Hindlimb muscle (tissue), 1 donor: ENCODE measurements around the gene WTAP. TPM values are rescaled to one million over a fixed set of nuclear protein-coding genes. Genes with fewer than 3 reads are reported as not detected.
"Not testable (repeated sequence)": the region's sequence is repeated elsewhere in the genome, so short reads cannot be mapped to it uniquely, and the experiment has no call there.

Experiments used
- DNase-seq: peaks from one replicate; pipeline ENCODE4 v3.0.0-alpha.2; 2013
- polyA plus RNA-seq: library from polyadenylated mRNA; unstranded; fragments of 120-200 nt; gene quantifications from one replicate; pipeline ENCODE4 v1.2.1, GENCODE V29; 2013; ENCODE audit not compliant: insufficient read length

The WTAP gene
- 67.6 TPM for polyA plus RNA-seq

DNA sequence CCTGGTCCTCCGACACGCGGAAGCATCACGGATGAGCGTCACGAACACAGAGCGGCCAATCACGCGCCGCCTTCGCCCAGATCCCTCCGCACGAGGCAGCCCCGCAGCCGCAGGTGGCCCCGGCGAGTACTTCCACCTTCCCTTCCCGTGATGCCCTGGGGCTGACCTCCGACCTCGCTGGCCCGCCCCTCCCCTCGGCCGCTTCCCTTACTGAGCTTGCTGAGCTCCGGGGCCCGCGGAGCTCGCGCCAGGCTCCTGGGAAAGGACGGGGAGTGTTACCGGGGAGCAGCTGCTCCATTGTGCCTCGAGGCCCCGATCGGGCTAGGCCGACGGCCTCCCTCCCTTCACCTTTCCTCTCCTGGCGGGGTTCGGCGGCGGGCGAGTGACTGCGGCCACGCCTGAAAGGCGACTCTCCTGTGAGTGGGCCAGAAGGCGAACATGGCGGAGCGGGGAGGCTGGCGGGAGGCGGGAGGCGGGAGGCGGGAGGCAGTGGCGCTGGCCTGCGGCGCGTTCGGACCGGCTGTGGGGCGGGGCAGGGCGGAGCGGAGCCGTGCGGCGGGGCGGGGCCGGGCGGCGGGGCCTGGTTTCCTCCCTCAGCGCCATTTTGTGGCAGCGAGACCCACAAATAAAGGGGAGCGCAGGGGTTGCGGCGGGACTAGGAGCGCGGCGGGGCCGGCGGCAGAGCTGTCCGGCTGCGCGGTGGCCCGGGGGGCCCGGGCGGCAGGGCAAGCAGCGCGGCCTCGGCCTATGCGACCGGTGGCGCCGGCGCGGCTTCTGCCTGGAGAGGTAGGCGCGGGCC lies at the start of gene WTAP:
Gene WTAP (plus strand): TSS at position 589 of the 799 bp plus-strand sequence. CDS start 8,760 bp downstream, outside the sequence.
- peak; percentile 93 for DNase-seq

DNA sequence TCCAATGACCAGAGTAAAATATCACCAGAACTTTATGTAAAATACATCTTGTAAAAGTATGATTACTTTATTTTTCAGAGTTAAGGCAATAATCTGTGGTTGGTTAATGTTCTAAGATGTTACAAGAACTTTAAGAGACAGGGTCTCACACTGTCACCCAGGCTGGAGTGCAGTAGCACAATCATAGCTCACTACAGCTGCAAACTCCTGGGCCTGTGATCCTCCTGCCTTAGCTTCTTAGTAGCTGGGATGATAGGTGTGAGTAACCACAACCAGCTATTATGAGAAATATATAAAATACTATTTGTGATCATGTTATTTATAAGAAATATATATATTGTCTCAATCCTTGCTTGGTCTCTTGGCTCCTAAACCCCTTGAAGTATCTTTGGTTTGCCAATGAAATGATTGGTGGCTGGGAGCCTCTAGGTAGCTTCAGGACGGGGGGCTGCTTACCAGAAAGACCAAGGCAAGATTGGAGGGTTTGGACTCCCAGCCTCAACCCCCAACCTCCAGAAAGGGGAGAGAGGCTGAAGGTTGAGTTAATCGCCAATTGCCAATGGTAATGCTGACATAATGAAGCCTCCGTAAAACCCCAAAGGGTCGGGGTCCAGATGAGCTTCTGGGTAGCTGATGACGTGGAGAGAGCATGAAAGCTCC lies 49.7 kb upstream of the WTAP start:
- no peak for DNase-seq

DNA sequence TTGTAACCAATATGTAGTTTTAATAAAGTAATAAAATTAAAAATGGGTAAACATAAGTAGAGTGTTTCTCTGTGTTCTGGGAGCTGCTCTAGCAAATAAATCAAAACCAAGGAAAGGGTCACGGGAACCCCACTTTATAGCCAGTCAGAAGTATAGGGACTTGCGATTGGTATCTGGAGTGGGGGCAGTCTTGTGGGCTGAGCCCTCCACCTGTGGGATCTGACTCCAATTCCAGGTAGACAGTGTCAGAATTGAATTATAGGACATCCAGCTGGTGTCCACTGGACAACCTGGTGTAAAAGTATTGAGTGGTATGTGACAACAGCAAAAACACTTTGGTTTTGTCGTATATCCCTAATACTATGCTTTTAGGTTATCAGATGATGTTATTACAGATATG lies 48.7 kb upstream of the WTAP start:
- no peak for DNase-seq

DNA sequence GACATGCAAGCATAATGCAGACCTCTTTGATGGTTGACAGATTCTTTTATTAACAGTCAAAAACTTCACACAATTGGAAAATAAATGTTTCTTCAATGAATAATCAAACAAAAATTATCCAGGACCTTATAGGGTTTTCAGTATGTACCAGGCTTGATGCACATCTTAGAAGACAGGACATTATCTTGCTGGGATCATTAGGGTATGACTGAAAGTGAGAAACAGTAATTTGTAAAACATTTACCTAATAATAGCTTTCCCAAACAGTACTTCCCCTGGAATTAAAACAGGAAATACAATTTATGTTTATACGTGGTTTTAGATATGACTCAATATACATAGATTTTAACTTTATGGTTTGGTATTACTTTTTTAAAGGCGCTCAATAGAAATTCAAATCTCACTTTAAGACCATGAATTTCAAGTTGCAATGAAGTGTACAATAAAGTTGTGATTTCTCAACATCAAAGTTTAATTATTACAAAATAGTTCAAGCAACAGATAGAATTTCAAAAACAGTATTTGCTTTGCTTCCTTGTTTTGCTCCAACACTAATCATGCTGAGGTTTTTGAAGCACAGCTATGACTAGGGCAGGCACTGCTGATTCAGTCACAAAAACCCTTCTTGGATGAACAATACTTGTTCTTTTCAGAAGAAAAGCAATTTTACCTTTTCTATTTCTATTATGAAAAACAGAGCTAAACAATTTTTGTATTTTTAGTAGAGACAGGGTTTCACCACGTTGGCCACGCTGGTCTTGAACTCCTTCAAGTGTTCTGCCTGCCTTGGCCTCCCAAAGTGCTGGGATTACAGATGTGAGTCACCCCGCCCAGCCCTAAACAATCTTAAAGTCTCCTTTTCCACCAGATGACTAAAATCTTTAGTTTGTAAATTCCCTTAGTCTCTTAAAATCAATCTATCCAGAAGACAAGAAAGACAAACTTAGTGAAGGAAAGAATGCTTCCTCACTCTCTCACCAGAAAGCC lies 47.9 kb upstream of the WTAP start:
- DNase-seq = no peak

DNA sequence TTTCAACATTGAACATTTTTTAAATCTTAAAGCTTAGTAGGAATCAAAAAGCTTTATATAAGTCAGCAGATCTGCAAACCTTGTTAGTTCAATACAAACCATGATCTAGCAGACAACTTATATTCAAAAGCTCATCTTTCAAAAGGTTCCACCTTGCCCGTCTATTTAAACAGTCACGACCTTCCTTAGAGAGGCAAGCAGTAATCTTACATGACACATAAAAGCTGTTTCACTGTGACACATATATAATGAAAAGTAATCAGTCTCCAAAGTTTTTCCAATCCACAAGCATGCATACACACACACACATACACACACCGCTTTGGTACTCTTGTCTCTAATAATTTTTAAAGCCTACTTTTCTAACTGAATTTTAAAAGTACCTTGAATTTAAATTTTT lies 47.2 kb upstream of the WTAP start:
- no peak for DNase-seq

DNA sequence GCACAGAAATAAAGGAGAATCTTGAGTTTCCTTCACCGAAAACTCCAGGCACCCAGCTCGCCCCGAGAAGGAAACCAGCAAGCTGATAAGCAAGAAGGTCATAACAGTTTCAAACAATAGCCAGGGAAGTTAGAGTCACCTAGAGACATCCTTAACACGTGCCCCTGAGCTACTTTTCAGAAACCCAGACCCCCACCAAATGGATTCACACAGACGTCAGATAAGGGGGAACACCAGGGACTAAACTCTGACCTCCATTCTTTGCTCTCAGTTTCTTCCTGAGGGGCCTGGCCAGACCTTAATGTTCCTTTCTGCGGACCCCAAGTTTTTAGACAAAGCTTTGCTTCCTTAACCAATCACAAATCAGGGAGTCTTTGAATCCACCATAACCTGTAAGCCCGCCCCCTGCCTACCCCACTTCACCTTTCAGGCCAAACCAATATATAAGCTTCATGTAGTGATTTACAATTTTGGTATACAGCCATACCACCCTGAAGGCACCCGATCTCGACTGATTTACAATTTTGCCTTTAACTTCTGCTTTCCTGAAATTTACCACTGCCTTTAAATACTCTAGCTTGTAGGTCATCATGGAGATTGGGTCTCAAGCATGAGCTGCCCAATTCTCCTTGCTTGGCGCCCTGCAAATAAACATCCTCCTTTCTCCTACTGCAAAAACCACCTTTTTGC lies 46.0 kb upstream of the WTAP start:
- DNase-seq = no peak

DNA sequence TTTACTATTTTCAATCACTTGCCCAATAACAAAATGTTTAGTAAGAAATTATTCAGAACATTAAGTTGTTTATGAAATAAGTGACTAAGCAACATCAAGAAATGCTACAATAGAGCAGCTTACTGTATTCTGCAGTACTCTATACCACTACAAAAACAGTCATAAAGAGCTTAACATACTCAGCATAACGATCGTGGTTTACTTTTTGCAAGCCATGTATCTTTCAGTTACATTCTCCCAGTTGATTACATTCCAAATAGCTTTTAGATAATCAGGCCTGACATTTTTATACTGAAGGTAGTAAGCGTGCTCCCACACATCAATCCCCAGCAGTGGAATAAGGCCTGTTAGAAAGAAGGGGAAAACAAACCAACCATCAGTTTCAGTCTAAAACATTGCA lies 45.0 kb upstream of the WTAP start:
- no peak for DNase-seq

DNA sequence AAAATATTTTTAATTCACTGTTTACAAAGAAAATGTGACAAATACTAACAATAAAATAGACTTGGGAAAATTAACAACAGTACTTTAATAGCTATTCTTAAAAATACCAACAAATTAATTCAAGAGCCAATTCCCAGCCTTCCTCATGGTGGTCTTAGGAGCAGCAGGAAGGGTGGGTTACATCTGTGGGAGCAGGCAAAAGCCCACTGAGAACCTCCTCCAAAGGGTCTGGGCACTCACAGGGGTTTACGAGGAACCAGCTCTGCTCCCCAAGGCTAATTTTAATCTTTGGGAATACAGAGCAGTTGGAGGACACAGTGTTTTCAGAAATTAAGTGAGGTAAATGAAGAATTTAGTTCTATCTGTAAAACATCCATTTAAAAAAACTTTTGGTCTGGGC lies 44.5 kb upstream of the WTAP start:
- no peak for DNase-seq

DNA sequence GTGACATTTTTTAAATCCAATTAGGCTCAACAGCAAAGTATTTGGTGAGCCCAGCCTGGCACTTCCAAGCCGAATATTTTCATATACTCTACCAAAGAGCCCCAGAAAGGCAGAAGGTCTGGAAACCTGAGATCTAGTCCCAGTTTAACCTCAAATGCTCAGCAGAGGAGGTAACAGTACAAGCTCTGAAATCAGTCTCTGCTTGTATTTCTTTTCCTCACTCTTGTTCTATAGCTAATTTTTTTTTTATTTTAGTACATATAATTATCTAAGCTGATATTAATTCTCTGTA lies 43.3 kb upstream of the WTAP start:
- no peak for DNase-seq

DNA sequence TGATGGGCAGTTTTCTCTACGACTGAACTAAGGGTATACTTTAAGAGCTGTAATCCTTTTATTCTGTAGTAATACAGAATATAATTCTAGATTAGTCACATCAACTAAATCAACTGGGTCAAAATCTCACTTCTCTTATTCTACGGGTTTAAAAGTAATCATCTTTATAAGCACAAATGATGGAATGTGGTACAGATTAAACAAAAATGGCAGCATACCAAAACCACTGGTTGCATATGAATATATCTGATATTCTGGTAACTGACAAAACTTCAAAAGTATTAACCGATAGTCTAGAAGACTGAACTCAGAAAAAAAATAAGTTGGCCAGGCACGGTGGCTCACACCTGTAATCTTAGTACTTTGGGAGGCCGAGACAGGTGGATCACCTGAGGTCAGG lies 41.3 kb upstream of the WTAP start:
- DNase-seq = no peak

DNA sequence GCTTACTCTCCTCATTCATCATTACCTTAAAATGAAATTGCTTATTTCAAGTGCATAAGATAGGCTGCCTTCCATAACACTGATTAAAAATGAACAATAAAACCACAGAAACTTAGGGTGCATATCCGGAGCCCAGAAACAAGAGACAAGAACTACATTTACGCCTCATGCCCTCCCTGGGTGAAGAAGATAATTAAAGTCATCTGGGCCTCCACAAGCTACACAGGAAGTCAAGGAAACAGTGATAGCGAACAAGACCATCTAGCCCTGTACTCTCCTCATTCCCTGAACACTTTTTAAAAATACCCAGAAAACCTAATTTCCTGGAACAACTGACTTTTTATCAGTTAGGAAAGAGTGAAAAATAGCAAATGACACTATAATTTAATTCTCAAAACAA lies 40.6 kb upstream of the WTAP start:
- DNase-seq = no peak

DNA sequence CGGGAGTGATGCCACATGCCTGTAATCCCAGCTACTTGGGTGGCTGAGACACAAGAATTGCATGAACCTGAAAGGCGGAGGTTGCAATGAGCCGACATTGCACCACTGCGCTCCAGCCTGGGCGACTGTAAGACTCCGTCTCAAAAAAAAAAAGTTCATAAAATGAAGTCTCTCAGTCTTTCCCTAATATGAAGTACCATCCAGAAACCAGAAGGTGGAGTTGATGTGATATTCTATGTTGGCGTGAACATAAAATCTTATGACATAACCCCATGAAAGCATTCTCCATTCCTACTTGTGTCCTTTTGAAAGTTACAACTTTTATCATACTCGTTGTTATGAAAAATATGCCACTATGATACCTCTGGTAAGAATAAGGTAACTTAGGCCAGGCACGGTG lies 40.0 kb upstream of the WTAP start:
- DNase-seq = no peak

DNA sequence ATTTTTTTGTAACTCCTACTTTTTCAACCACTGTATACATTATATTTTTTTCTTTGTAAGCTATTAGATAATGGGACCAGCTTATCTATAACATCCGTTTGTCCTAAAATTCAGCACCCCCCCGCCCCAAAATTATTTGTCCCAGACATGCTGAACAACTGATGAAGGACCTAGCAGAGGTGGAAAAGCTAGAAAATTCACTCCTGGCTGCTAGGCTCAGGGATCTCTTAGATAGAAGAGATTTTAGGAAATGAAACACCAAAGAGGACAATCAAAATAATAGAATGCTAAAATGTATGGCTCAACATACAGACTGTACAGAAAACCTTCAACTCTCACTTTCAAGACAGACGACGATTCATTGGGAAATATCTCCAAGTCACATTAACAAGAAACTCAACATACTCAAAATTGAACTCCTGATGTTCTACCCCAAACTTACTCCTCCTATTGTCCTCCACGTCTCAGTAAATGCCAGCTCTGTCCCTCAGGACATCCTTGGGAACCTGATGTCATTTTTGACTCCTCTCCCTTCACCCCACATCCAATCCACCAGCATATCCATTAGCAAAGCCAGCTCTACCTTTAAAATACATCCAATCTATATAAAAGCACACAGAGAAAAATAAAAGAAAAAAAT lies 38.9 kb upstream of the WTAP start:
- DNase-seq = no peak

DNA sequence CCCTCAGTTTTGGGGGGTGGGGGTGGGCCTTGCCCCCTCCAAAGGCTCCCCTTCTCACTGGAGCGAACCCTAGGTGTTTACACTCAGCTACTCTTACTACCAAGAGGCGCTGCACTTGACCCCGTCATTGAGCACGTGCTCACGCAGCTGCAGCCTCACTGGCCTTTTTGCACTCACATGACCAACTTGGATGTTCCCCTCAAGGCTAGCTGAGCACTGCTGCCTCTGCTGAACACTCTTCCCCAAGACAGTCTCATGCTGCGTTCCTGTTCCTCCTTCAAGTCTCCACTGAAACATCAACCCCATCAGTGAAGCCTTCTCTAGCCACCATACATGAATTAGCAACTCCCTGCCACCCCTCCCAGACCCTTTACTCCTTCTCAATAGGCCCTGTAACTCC lies 38.3 kb upstream of the WTAP start:
- no peak for DNase-seq

DNA sequence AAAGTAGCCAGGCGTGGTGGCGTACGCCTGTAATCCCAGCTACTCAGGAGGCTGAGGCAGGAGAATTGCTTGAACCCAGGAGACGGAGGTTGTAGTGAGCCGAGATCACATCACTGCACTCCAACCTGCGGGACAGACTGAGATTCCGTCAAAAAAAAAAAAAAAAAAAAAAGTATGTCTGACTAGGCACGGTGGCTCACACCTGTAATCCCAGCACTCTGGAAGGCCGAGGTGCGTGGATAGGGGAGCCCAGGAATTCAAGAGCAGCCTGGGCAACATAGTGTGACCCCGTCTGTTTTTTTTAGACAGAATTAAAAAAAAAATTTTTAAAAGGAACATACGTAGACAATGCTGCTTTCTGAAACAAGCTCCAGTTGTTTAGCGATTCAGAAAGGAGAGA lies 37.2 kb upstream of the WTAP start:
- DNase-seq = not testable (repeated sequence)

DNA sequence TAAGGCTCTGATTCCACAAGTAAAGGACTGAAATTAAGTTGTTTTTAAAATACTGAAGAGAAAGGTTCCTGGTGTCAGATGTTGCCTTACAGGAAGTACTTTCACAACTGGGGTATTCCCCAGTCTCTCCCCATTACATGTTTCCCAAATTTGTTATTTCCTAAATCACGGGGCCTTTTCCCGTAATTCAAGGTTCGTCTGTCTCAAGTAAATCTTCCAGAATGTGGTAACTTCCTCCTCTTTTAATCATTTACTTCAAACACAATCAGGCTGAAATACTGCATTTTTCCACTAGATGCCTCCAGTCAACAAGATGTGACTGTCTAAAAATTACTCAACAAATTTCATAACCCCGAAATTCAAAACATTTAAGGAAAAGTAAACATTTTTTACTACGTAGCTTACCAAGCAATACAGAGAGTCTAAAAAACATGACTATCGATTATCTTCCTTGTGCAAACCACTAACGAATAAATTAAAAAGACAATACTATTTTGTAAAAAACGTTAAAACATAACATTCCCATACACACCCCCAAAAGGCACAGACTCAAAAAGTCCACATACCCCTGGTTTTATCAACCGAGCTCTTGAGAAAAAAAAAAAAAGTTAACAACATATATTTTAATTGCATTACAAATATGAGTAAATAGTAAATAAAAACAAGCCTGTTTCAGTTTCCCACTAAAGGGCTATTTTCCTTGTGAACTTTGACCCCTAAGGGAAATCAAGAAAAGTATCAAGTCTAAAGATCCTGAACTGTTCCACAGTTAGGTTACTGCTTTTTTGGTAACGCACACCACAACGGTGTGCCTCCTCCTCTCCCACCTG lies 36.0 kb upstream of the WTAP start:
- DNase-seq = peak; percentile 68

DNA sequence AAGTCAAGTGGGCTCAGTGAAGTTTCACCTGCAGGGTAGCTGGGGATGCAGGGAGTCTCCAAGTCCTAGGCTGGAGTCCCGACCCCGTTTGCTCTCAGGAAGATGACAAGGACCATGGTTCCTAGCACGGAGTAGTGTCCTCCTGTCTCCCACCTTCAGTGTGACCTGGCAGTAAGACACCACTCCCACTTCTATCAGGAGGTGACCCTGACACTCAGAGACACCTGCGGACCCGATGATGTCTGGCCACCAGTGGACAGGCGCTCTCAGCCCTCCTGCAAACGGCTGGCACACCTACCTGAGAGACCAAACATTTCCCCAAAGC lies 35.4 kb upstream of the WTAP start:
- no peak for DNase-seq

DNA sequence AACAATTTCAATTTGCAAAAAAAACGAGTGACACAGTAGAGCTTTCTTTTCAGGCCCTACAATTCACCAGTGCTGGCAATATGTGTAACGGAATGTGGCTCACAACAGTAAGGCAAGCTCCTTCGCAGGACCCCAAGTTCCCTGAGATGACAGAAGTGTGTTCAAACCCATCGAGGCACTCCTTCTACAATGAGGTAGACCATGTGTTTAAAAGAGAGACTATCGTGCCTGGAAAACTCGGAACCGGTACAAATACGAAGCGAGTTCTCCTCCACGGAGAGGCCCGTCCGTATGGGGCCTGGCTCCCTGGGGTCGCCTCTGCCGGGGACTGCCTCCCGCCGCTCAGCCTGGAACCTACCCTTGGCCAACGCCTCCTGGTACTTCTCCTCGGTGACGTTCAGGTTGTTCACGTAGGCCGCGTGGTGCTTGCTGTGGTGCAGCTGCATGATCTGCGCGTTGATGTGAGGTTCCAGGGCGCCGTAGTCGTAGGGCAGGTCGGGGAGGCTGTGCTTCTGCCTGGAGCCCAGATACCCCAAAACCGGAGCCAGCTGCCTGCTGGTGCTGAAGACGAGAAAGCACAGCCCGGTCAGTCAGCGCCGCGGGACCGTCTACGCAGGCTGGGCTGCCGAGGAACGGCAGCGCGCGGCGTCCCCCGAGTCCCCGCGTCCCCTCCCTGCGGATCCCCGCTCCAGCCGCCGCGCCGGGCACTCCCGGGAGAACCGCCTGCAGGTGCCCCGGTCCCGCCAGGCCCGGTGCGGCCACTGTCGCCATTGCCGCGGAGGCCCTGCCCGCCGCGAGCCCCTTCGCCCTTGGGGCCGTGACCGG lies 34.8 kb upstream of the WTAP start:
- peak; percentile 46 for DNase-seq

DNA sequence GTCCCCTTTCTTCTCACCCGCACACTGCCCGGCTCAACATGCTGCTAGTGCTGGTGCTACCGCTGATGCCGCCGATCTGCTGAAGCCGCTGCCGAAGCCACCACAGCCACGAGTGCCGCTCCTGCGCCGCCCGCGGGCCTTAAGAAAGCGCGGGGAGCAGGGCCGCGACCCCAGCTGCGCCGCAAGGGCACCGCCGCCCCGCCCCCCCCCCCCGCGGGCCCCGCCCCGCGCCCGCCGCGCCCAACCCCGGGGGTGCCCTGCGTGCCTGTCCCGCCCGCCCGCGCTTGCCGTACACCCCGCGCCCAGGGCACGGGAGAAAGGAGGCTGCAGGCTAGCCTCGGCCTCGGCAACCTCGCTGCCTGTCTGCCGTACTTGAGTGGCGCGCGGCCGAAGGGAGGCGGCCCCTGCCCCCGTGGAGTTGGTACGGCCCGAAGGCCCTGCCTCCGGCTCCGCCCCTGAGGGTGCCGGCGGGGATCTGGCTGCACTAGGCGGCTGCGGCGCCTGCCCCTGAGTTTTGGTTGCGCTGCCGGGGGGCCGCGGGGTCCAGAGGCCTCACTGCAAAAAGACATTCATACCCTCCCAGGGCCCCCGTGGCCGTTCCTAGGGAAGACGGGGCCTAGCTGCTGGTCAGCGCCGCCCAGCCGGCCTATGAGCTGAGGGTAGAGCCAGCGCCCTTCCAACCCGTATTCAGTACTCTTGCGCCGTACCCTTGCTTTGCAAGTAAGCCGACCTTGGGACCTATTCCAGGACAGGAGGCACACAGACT lies 34.0 kb upstream of the WTAP start, which contains the start of gene SOD2:
Gene SOD2 (minus strand): TSS at position 114 of the 766 bp plus-strand sequence. CDS start 74 bp downstream, at position 40.
- peak; percentile 81 for DNase-seq
